Measurements from ENCODE around the gene SF1. TPM values are rescaled to one million over a fixed set of nuclear protein-coding genes. Genes with fewer than 3 reads are reported as not detected.

The SF1 gene
- total RNA-seq, 1 donor from 2014 or later: 140 TPM

DNA sequence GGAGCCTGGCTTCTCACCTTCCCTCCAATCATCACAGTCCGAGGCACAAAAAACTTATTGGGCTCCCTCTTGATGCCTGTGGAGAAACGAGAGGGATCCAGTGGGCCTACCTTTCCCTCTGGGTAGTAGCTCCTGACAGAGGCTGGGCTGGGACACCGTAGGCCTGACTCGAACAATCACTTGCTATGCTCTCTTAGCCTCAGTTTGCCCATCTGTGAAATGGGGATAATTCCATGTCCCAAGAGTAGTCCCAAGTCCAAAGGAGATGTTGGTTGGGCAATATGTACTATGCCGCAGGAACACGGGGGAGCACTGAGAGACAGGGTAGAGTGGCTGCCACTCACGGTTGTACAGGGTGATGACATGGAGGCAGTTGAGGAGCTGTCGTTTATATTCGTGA, 26.8 kb downstream of the SF1 start:
- no peaks in the 10 kb centered on the region for H3K36me3 ChIP-seq

DNA sequence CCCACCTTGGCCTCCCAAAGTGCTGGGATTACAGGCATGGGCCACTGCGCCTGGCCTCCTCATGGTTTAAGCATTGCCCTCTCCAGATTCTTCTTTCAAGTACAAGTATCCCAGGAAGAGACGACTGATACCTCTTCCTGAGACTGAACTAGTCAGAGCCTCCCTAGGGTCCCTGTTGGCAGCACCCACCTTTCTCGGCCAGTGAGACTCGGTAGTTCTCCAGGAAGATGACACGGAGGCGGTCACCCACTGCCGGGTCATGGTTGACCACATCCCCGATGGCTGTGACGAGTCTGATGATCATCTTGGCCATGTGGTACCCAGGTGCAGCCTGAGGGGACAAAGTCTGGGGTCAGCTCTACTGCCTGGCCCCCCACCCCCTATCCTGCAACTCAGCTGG, 27.2 kb downstream of the SF1 start:
- H4K20me1 ChIP-seq (ENCODE audit: low read depth): peaks cover 7% of the 10 kb centered on the region
- H3K27ac ChIP-seq: no peak overlapping the region
- H3F3A ChIP-seq (ENCODE audit: low read depth): peaks cover 20% of the 10 kb centered on the region
- no peaks in the 10 kb centered on the region for H3K36me3 ChIP-seq
- Mint-ChIP-seq H3K27ac (no peak overlapping the region), H3K4me3 (no peak overlapping the region), H3K9me3 (no peaks in the 10 kb centered on the region), H3K36me3 (no peaks in the 10 kb centered on the region), H3K4me1 (peaks cover 9% of the 10 kb centered on the region), H3K27me3 (ENCODE audit: insufficient read depth, low read depth) (peaks cover 10% of the 10 kb centered on the region)
- no peaks in the 10 kb centered on the region for H3K4me1 ChIP-seq
- DNase-seq (ENCODE audit: low spot score): no peak
- no peaks in the 10 kb centered on the region for H3K79me2 ChIP-seq (ENCODE audit: low read depth)
- no peak overlapping the region for H2AFZ ChIP-seq (replicated peaks)
- no peak overlapping the region for H3K4me2 ChIP-seq
- H3K9ac ChIP-seq: no peak overlapping the region
- H3K9me3 ChIP-seq (ENCODE audit: low read depth): no peaks in the 10 kb centered on the region
- H3K4me3 ChIP-seq: no peak overlapping the region
- H3K27me3 ChIP-seq: peaks cover 12% of the 10 kb centered on the region
- TF ChIP-seq EZH2 (IDR thresholded peaks at IDR 0.05) (no peak), EZH2phosphoT487 (IDR thresholded peaks at IDR 0.05) (no peak)
- TF ChIP-seq, protein P1, sequence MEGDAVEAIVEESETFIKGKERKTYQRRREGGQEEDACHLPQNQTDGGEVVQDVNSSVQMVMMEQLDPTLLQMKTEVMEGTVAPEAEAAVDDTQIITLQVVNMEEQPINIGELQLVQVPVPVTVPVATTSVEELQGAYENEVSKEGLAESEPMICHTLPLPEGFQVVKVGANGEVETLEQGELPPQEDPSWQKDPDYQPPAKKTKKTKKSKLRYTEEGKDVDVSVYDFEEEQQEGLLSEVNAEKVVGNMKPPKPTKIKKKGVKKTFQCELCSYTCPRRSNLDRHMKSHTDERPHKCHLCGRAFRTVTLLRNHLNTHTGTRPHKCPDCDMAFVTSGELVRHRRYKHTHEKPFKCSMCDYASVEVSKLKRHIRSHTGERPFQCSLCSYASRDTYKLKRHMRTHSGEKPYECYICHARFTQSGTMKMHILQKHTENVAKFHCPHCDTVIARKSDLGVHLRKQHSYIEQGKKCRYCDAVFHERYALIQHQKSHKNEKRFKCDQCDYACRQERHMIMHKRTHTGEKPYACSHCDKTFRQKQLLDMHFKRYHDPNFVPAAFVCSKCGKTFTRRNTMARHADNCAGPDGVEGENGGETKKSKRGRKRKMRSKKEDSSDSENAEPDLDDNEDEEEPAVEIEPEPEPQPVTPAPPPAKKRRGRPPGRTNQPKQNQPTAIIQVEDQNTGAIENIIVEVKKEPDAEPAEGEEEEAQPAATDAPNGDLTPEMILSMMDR (IDR thresholded peaks at IDR 0.05): no peak

More for the DNA sequence above, 26.8 kb downstream of the SF1 start:
- Histone ChIP-seq H4K20me1 (ENCODE audit: low read depth) (peaks cover 2% of the 10 kb centered on the region), H3K27ac (no peak overlapping the region), H3K4me2 (no peak overlapping the region), H3F3A (ENCODE audit: low read depth) (peaks cover 16% of the 10 kb centered on the region), H3K79me2 (ENCODE audit: low read depth) (no peaks in the 10 kb centered on the region), H3K4me1 (no peaks in the 10 kb centered on the region), H2AFZ (replicated peaks) (no peak overlapping the region), H3K9me3 (ENCODE audit: low read depth) (no peaks in the 10 kb centered on the region), H3K27me3 (peaks cover 8% of the 10 kb centered on the region), H3K9ac (no peak overlapping the region), H3K4me3 (no peak overlapping the region)
- Mint-ChIP-seq H3K36me3 (no peaks in the 10 kb centered on the region), H3K9me3 (no peaks in the 10 kb centered on the region), H3K4me3 (no peak overlapping the region), H3K27me3 (ENCODE audit: insufficient read depth, low read depth) (peaks cover 9% of the 10 kb centered on the region), H3K4me1 (peaks cover 9% of the 10 kb centered on the region), H3K27ac (no peak overlapping the region)
- TF ChIP-seq, protein P1 (IDR thresholded peaks at IDR 0.05): no peak
- no peak for TF ChIP-seq EZH2 (IDR thresholded peaks at IDR 0.05)
- TF ChIP-seq EZH2phosphoT487 (IDR thresholded peaks at IDR 0.05): no peak
- DNase-seq (ENCODE audit: low spot score): no peak

- Histone ChIP-seq H3K27ac (no peak overlapping the region), H3K9me3 (ENCODE audit: low read depth) (no peaks in the 10 kb centered on the region), H3K9ac (no peak overlapping the region), H3K4me1 (no peaks in the 10 kb centered on the region), H3K4me3 (no peak overlapping the region), H3K36me3 (no peaks in the 10 kb centered on the region), H2AFZ (replicated peaks) (no peak overlapping the region), H3F3A (ENCODE audit: low read depth) (peaks cover 26% of the 10 kb centered on the region), H3K27me3 (peaks cover 18% of the 10 kb centered on the region), H3K4me2 (no peak overlapping the region), H4K20me1 (ENCODE audit: low read depth) (peaks cover 8% of the 10 kb centered on the region), H3K79me2 (ENCODE audit: low read depth) (no peaks in the 10 kb centered on the region)
- Mint-ChIP-seq H3K36me3 (no peaks in the 10 kb centered on the region), H3K9me3 (no peaks in the 10 kb centered on the region), H3K4me3 (no peak overlapping the region), H3K27ac (no peak overlapping the region), H3K4me1 (peaks cover 9% of the 10 kb centered on the region), H3K27me3 (ENCODE audit: insufficient read depth, low read depth) (peaks cover 12% of the 10 kb centered on the region)
- TF ChIP-seq EZH2 (IDR thresholded peaks at IDR 0.05): no peak
- TF ChIP-seq, protein P1 (IDR thresholded peaks at IDR 0.05): peak; percentile 14
- TF ChIP-seq EZH2phosphoT487 (IDR thresholded peaks at IDR 0.05): no peak
- DNase-seq (ENCODE audit: low spot score): no peak
These were observed 27.8 kb downstream of the SF1 start for GRCh38 chr11:64750361-64751054.

Measured in neural progenitor cell (in vitro differentiated cells).